NT2/D1 (cell line): ENCODE measurements around the gene NAXE.

Source experiments
- DNase-seq: peaks from one replicate; pipeline ENCODE4 v3.0.0-alpha.2; 2011; ENCODE audit warnings: low read depth, low spot score
- H3K27me3 ChIP-seq: 2 replicates; pipeline ENCODE4 v1.6.0; 2011; ENCODE audit warnings: mild to moderate bottlenecking; ENCODE audit not compliant: insufficient read length, insufficient read depth
- H3K36me3 ChIP-seq: 2 replicates; pipeline ENCODE4 v1.6.1; 2011; ENCODE audit warnings: mild to moderate bottlenecking, low read length, mixed read lengths; ENCODE audit not compliant: insufficient read depth, insufficient read length
- H3K4me1 ChIP-seq: 2 replicates; pipeline ENCODE4 v1.5.1; 2011; ENCODE audit not compliant: insufficient read depth, insufficient read length
- H3K4me3 ChIP-seq: 2 replicates; pipeline ENCODE4 v1.5.1; 2011; ENCODE audit warnings: low read depth; ENCODE audit not compliant: insufficient read length
- H3K9ac ChIP-seq: 2 replicates; pipeline ENCODE4 v1.6.0; 2011; ENCODE audit warnings: low read depth; ENCODE audit not compliant: insufficient read length
- H3K9me3 ChIP-seq: 2 replicates; pipeline ENCODE4 v1.5.1; 2011; ENCODE audit warnings: mild to moderate bottlenecking, low read length; ENCODE audit not compliant: insufficient read depth
- SUZ12 ChIP-seq: IDR thresholded peaks from 2 replicates; pipeline ENCODE4 v1.6.1; 2011; ENCODE audit not compliant: insufficient read length, insufficient read depth; ENCODE audit errors: extremely low read depth
- YY1 ChIP-seq: IDR thresholded peaks from 2 replicates; pipeline ENCODE4 v1.6.1; 2011; ENCODE audit not compliant: insufficient read length, insufficient read depth
- ZNF274 ChIP-seq: IDR thresholded peaks from 2 replicates; pipeline ENCODE4 v1.6.1; 2011; ENCODE audit warnings: mild to moderate bottlenecking, low read depth, low read length

Gene NAXE

GRCh38 chr1:156595016-156595415 lies 3.4 kb downstream of the NAXE start:
- no peak for TF ChIP-seq YY1
- TF ChIP-seq ZNF274, result no peak
- no peak for TF ChIP-seq SUZ12
- H3K9ac ChIP-seq, result no peak overlapping the region
- H3K9me3 ChIP-seq, result no peaks in the 10 kb centered on the region

DNA sequence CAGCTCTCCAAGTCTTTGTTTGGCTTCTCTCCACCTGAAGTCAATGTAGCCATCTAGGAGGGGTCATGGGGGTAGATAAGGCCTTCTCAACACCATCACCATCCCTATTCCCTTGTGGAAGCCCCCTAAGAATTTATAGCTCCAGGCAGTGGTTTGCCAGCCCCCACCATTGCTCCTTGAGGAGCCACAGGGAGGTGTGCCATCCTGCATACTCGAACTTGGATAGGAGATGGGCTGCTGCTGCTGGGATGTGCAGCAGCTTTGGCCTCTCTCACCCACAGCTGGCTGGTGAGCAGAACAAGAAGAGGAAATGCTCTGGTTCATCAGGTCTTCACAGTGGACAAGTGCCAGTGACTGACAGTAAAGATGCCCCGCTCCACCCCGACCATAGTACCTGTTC lies 4.8 kb downstream of the NAXE start:
- DNase-seq, result no peak
- H3K4me3 ChIP-seq, result no peak overlapping the region
- H3K9ac ChIP-seq, result no peak overlapping the region
- no peaks in the 10 kb centered on the region for H3K27me3 ChIP-seq
- H3K9me3 ChIP-seq, result no peaks in the 10 kb centered on the region
- H3K36me3 ChIP-seq, result peaks cover 76% of the 10 kb centered on the region
- no peak for TF ChIP-seq SUZ12
- TF ChIP-seq ZNF274, result no peak
- TF ChIP-seq YY1, result no peak
- H3K4me1 ChIP-seq, result peaks cover 7% of the 10 kb centered on the region

More at GRCh38 chr1:156595016-156595415, 3.4 kb downstream of the NAXE start:
- Histone ChIP-seq H3K27me3 (no peaks in the 10 kb centered on the region), H3K36me3 (peaks cover 76% of the 10 kb centered on the region), H3K4me3 (no peak overlapping the region), H3K4me1 (peaks cover 9% of the 10 kb centered on the region)
- DNase-seq, result no peak

- H3K27me3 ChIP-seq, result no peaks in the 10 kb centered on the region
- no peak overlapping the region for H3K9ac ChIP-seq
- peaks cover 5% of the 10 kb centered on the region for H3K4me1 ChIP-seq
- no peaks in the 10 kb centered on the region for H3K9me3 ChIP-seq
- H3K36me3 ChIP-seq, result peaks cover 68% of the 10 kb centered on the region
- H3K4me3 ChIP-seq, result no peak overlapping the region
- DNase-seq, result no peak
- TF ChIP-seq ZNF274 (no peak), YY1 (no peak), SUZ12 (no peak)
Observed at GRCh38 chr1:156598125-156598524, 6.5 kb downstream of the NAXE start.

- no peak for DNase-seq
- no peak for TF ChIP-seq ZNF274
- no peak for TF ChIP-seq YY1
- no peak for TF ChIP-seq SUZ12
- H3K9me3 ChIP-seq, result no peaks in the 10 kb centered on the region
- H3K4me3 ChIP-seq, result no peak overlapping the region
- peaks cover 60% of the 10 kb centered on the region for H3K36me3 ChIP-seq
- H3K27me3 ChIP-seq, result no peaks in the 10 kb centered on the region
- H3K4me1 ChIP-seq, result peaks cover 5% of the 10 kb centered on the region
- no peak overlapping the region for H3K9ac ChIP-seq
Observed at GRCh38 chr1:156598731-156599432, 7.3 kb downstream of the NAXE start.

DNA sequence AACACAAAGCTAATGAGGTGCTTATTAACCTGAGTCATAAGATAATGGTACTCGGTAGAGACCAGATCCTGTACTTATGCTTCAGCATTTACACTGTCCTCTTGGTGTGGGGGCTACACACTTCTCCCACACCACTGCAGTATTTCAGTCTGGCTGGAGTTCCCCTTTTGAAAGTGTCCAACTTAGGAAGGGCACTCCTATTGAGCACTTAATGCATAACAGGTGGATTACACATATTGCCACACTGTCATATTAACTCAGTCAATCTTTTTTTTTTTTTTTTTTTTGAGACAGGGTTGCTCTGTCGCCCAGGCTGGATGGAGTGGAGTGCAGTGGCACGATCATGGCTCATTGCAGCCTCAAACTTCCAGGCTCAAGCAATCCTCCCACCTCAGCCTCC lies 8.2 kb downstream of the NAXE start:
- peaks cover 5% of the 10 kb centered on the region for H3K4me1 ChIP-seq
- H3K27me3 ChIP-seq, result no peaks in the 10 kb centered on the region
- H3K4me3 ChIP-seq, result no peak overlapping the region
- H3K36me3 ChIP-seq, result peaks cover 51% of the 10 kb centered on the region
- TF ChIP-seq SUZ12 (no peak), ZNF274 (no peak), YY1 (no peak)
- no peak overlapping the region for H3K9ac ChIP-seq
- DNase-seq, result no peak
- H3K9me3 ChIP-seq, result no peaks in the 10 kb centered on the region

DNA sequence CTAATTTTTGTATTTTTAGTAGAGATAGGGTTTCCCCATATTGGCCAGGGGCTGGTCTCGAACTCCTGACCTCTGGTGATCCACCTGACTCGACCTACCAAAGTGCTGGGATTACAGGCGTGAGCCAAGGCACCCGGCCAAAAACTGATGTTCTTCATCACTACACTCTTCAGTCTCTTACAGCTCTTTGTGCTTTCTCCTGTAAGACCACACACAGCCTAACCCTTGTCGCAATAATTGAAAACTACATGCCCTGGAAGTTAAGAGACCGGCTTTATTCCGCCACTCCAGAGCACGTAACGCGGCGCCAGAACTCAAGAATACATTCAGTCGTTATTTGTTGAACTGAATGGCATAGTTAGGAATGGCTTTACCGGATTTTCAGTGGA lies 9.2 kb downstream of the NAXE start:
- no peaks in the 10 kb centered on the region for H3K27me3 ChIP-seq
- H3K9ac ChIP-seq, result peak overlapping the region; percentile 95
- peak overlapping the region; percentile 93 for H3K4me3 ChIP-seq
- H3K9me3 ChIP-seq, result no peaks in the 10 kb centered on the region
- H3K36me3 ChIP-seq, result peaks cover 42% of the 10 kb centered on the region
- no peak for DNase-seq
- peaks cover 2% of the 10 kb centered on the region for H3K4me1 ChIP-seq
- TF ChIP-seq YY1 (no peak), SUZ12 (no peak), ZNF274 (no peak)

DNA sequence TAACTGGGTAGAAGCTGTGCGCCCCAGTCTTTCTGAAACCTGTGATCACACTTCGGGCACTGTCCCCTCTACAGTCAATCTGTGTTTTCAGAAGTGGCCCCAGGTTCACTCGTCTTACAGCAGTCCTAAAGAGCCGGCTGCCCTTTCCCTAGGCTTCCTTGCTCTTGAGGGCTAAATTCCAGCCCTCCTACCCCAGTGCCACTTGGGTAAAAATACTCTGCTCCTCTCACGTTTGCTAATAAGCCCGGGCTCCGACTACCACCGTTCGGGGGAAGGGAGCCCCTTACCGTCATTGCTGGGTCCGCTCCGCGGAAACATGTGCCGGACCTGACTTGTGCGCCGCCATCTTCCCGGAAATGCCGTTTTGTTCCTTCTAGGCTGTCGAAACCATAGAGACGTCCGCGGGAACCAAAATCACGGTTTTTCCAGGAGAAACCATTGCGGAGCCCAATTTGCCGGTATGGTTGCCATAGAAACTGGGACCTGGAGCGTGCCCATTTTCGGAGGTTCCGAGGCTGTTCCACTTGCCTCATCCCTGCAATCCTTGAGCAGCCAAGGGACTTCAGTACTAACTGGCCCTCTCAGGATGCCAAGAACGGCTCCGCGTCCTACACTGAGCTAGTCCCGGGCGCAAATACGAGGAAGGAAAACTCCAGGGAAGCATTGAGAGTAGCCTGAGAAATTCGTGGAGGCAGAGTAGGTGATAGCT lies 9.7 kb downstream of the NAXE start, which contains the start of gene GPATCH4:
TSS of gene GPATCH4 (minus strand) at position 358 of the 709 bp plus-strand sequence.
- peaks cover 2% of the 10 kb centered on the region for H3K4me1 ChIP-seq

More for the DNA sequence above, 9.7 kb downstream of the NAXE start, which contains the start of gene GPATCH4:
- peak; percentile 93 for DNase-seq
- Histone ChIP-seq H3K9me3 (no peaks in the 10 kb centered on the region), H3K27me3 (no peaks in the 10 kb centered on the region), H3K36me3 (peaks cover 36% of the 10 kb centered on the region), H3K9ac (peak within 1 kb of the TSS; percentile 95), H3K4me3 (peak within 1 kb of the TSS; percentile 93)
- TF ChIP-seq SUZ12 (no peak), YY1 (peak; percentile 95), ZNF274 (no peak)
